ENCODE results near the gene STPG2.
"Not testable (repeated sequence)": the region's sequence is repeated elsewhere in the genome, so short reads cannot be mapped to it uniquely, and the experiment has no call there.

STPG2 gene

DNA sequence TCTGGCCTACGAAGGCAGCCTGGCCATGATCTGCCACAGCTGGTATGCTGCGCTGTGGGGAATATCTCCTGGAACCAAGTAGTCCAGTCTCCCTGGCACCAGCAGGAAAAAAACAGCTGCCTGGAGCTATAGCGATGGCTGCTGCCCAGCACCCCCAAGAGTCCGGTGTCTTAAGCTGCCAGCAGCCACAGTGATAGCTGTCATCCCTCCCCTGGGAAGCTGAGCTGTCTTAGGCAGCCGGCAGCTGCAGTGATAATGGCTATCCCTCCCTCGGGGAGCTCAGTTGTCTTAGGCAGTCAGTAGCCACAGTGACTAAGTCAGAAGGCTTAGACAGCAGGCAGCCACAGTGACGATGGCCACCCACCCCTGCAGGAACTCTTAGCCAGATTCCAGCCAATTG is 205.1 kb downstream of the STPG2 start:
- DNase-seq = no peak

DNA sequence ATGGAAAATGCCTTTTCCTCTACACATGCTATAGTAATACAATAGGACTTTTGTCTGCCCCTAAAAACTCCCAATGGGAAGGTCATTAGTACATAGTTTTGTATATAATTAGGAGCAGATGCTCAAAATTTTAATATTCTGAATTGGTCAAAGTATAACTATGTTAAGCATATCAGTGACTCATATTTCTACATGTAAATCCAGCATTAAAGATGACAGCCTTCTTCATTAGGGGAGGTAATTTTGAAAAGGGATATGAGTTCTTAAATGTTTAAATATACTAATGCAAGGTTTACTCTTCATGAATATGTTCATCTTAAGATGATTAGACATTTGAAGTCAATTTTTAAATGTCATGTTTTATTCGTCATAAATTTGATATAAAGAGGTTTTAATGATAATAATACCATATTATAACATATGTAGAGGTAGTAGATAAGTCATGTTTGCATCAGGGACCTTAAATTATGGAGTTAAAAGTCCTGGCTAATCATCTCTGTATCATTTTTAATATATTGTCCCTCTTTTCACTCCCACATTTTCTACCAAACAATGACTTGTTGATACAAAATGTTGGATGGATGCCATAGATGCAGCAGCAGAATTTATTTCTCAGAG is 218.8 kb downstream of the STPG2 start:
- no peak for DNase-seq

GRCh38 chr4:97923096-97923495 is 220.2 kb downstream of the STPG2 start:
- DNase-seq = no peak

- DNase-seq = no peak
Observed at GRCh38 chr4:97917115-97917514, 226.2 kb downstream of the STPG2 start.

DNA sequence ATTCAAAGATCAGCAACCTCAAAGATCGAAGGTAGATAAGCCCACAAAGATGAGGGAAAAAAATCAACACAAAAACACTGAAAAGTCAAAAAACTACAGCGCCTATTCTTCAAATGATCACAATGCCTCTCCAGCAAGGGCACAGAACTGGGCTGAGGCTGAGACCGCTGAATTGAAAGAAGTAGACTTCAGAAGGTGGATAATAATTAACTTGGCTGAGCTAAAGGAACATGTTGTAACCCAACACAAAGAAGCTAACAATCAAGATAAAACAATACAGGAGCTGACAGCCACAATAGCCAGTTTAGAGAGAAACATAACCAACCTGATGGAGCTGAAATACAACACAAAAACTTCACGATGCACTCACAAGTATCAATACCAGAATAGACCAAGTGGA is 231.1 kb downstream of the STPG2 start:
- DNase-seq = no peak

GRCh38 chr4:97911236-97911906 is 231.9 kb downstream of the STPG2 start:
- no peak for DNase-seq

DNA sequence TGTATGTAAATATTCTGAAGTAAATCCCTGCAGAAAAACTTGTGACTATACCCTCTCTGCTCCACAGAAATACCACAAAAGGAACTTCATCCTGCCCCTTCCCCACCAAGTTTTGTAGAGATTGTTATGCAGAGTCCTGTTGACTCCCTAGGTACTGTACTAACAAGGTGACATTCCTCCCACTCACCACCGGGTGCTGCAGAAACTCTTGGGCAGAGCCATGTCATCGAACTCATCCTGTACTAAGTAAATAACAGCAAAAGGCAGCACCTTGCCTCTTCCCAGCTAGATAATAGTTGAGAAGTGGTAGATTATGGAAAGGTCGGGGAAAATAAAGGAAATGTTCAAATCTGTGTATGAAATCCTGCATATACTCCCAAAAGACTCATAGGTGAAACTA is 233.3 kb downstream of the STPG2 start:
- no peak for DNase-seq

GRCh38 chr4:97903436-97904189 is 239.7 kb downstream of the STPG2 start:
- DNase-seq = not testable (repeated sequence)

DNA sequence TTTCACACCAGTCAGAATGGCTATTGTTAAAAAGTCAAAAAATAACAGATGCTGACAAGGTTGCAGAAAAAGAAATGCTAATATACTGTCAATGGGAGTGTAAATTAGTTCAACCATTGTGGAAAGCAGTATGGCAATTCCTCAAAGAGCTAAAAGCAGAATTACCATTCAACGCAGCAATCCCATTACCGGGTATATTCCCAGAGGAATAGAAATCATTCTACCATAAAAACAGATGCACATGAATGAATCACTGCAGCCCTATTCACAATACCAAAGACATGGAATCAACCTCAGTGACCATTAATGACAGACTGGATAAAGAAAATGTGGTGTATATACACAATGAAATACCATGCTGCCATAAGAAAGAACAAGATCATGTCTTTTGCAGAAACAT is 243.0 kb downstream of the STPG2 start:
- DNase-seq = no peak

GRCh38 chr4:97892592-97893266 is 250.5 kb downstream of the STPG2 start:
- no peak for DNase-seq

- no peak for DNase-seq
Observed at GRCh38 chr4:97879942-97880341, 263.3 kb downstream of the STPG2 start.

DNA sequence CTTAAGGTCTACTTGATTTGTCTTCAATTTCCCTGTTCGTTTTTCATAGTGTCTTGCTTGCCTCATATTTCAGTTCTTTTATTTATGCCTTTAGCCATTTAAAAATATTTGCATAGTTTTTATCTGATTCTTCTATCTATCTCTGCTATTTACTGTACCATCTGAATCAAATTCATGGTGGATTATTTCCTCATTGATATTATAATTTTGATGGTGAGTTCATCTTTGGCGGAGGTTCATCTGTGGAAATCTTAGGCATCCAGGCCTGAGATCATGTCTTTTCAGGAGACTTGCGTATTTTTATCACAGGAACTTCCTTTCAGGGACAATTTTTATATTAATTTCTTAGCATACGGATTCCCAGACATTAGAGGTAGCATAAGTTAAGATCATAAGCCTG is 275.2 kb downstream of the STPG2 start:
- DNase-seq = no peak

GRCh38 chr4:97867557-97868091 is 275.7 kb downstream of the STPG2 start:
- no peak for DNase-seq

- no peak for DNase-seq
Observed at GRCh38 chr4:97866821-97867556, 276.3 kb downstream of the STPG2 start.

GRCh38 chr4:97851115-97851514 is 292.2 kb downstream of the STPG2 start:
- no peak for DNase-seq

- no peak for DNase-seq
Observed at GRCh38 chr4:97845758-97846157, 297.5 kb downstream of the STPG2 start.

DNA sequence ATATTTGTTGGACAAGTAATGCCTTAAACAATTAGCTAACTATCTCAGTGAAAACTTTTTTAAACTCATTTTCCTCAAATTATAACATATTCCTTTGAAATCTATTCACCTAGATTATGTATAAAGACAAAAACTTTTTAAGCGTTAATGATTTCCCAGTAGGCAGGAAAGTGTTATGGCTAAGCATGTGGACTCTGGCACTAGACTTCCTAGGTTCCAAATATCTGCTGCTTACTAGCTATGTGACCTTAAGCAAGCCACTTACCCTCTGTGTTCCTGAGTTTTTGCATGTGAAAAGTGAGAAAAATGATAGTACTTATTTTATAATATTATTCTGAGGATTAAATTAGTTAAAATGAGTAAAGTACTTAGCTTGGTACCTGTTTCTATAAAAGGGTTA is 301.8 kb downstream of the STPG2 start:
- no peak for DNase-seq

DNA sequence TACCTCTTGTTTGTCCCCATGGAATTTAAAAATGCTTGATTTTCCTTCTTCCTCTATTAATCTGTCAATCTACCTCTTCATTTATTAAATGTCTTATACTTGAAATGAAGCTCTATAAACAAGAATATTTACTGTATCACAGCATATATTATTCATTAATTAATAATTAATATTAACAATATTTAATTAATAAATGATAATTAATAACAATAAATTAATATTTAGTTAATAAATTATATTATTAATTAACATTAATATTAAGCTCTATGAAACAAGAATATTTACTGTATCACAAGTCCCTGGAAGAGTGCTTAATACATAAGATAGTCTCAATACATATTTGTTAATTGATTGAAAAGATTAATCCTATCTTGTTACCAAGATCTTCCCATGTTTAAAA is 306.6 kb downstream of the STPG2 start:
- no peak for DNase-seq

DNA sequence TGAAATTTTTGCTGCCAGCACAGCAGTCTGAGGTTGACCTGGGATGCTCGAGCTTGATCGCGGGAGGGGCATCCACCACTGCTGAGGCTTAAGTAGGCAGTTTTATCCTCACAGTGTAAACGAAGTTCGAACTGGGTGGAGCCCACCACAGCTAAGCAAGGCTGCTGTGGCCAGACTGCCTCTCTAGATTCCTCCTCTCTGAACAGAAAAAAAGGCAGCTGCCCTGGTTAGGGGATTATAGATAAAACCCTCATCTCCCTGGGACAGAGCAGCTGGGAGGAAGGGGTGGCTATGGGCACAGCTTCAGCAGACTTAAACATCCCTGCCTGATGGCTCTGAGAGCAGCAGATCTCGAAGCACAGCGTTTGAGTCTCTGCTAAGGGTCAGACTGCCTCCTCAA is 314.6 kb downstream of the STPG2 start:
- no peak for DNase-seq

DNA sequence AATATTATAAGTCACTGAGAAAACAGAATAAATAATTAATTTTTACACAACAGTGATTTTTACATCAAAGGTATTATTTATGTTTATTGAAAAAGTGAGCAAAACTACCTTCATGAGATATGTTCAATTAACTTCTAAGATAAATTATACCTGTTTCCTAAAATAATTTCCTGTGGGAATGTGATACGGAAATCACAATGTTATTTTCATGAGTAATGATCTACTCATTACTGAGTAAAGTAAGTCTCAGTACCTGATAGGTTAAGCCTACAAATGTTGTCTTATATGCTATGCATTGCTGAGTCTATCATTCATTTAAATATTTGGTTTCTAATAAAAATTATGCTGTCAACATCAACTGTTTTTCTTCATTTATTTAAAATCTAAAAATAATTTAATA is 324.0 kb downstream of the STPG2 start:
- no peak for DNase-seq

- no peak for DNase-seq
Observed at GRCh38 chr4:97812768-97813167, 330.5 kb downstream of the STPG2 start.

DNA sequence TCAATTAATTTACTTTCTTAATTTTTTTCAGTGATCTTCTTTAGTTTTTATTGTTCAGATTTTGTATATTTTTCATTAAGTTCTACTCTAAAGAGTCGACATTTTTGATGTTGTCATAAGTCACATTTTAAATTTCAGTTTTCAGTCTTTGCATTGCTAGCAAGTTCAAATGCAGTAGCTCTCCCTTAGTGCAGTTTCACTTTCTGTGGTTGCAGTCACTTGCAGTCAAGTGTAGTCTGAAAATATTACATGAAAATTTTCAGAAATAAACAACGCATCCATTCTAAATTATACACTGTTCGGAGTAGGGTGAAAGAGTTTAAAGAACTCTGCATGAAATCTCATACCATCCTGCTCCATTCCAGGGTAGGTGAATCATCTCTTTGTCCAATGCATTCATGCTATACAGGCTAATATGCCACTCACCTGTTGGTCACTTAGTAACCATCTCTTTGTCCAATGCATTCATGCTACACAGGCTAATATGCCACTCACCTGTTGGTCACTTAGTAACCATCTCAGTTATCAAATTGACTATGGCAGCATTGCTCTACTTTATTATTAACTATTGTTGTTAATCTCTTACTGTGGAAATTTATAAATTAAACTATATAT is 356.9 kb downstream of the STPG2 start:
- DNase-seq = no peak
